GM12878 (cell line): Measurements from ENCODE around the gene TPK1. TPM values are rescaled to one million over a fixed set of nuclear protein-coding genes. Genes with fewer than 3 reads are reported as not detected.

Experiments
- ATAC-seq: fragments of 200-7000 bp; cut with Tn5 transposase; 3 replicates; pipeline ENCODE4 v1.9.1; 2020; ENCODE audit warnings: mild to moderate bottlenecking, moderate library complexity
- BruUV-seq: library from RNA; stranded (reverse); fragments of 400-500 nt; replicated peaks from 2 replicates; lab custom pipeline; 2021; lab: Mats Ljungman, UMichigan
- CTCF ChIA-PET: fragments of 300-600 bp; sonication (Branson Sonifier 250); formaldehyde crosslinking; extraction: SDS; loops from one replicate; lab custom pipeline; 2021; ENCODE audit warnings: inconsistent platforms; lab: Yijun Ruan, JAX
- POLR2A ChIA-PET: fragments of 350-600 bp; formaldehyde crosslinking; extraction: SDS; loops from one replicate; lab custom pipeline; 2021; ENCODE audit warnings: inconsistent platforms; lab: Charles Lee
- RAD21 ChIA-PET: fragments of 300-600 bp; sonication (Branson Sonifier 250); formaldehyde crosslinking; loops from one replicate; lab custom pipeline; 2023; ENCODE audit warnings: antibody characterized with exemption; ENCODE audit not compliant: unreplicated experiment; lab: Charles Lee
- SMC1A ChIA-PET: fragments of 300-600 bp; sonication (Branson Sonifier 250); formaldehyde crosslinking; loops from one replicate; lab custom pipeline; 2023; ENCODE audit not compliant: unreplicated experiment, uncharacterized antibody; lab: Charles Lee
- DNase-seq: peaks from one replicate; pipeline ENCODE4 v3.0.0-alpha.2; 2011; ENCODE audit warnings: low read depth, low spot score
- FAIRE-seq: peaks from 3 replicates; lab custom pipeline; 2011; peaks lifted over from hg19 to GRCh38; lab: Jason Lieb, UNC
- H2AFZ ChIP-seq: 2 replicates; pipeline ENCODE4 v1.6.0; 2011; ENCODE audit warnings: low read depth, low read length, control low read depth; ENCODE audit not compliant: control insufficient read depth
- H3K27ac ChIP-seq: 2 replicates; pipeline ENCODE4 v1.5.1; 2011; ENCODE audit warnings: control low read depth; ENCODE audit not compliant: control insufficient read depth, insufficient read depth
- H3K27me3 ChIP-seq, 2 experiments: replicated peaks in 1 of 2; 2 replicates each; pipeline versions ENCODE4 v1.6.0 to v1.6.1; 2011; ENCODE audit warnings: low read length in 1 of 2; ENCODE audit not compliant: control insufficient read depth in 2 of 2, insufficient read depth in 2 of 2
- H3K36me3 ChIP-seq, 2 experiments: 2 replicates each; pipeline ENCODE4 v1.5.1; 2011; ENCODE audit warnings: low read length in 1 of 2; ENCODE audit not compliant: control insufficient read depth in 2 of 2, insufficient read depth in 2 of 2
- H3K4me1 ChIP-seq: 2 replicates; pipeline ENCODE4 v1.6.1; 2011; ENCODE audit warnings: mild to moderate bottlenecking, low read length, moderate library complexity, mixed read lengths; ENCODE audit not compliant: control insufficient read depth, insufficient read depth
- H3K4me2 ChIP-seq: 2 replicates; pipeline ENCODE4 v1.6.0; 2011; ENCODE audit warnings: control low read depth; ENCODE audit not compliant: control insufficient read depth, insufficient read depth
- H3K4me3 ChIP-seq: fragments of 200-600 bp; sonication (generic); 2 replicates; pipeline ENCODE4 v1.5.1; 2016
- H3K79me2 ChIP-seq: 2 replicates; pipeline ENCODE4 v1.6.0; 2011; ENCODE audit warnings: low read length; ENCODE audit not compliant: control insufficient read depth, insufficient read depth
- H3K9ac ChIP-seq: 2 replicates; pipeline ENCODE4 v1.8.0; 2011; ENCODE audit warnings: low read length, control low read depth, mixed read lengths; ENCODE audit not compliant: control insufficient read depth, insufficient read depth
- H3K9me3 ChIP-seq: replicated peaks from 3 replicates; pipeline ENCODE4 v1.5.1; 2011; ENCODE audit warnings: mild to moderate bottlenecking, low read length; ENCODE audit not compliant: control insufficient read depth, insufficient read depth
- H4K20me1 ChIP-seq: 2 replicates; pipeline ENCODE4 v1.6.0; 2011; ENCODE audit not compliant: control insufficient read depth, insufficient read depth
- CBX3 ChIP-seq: fragments of 200-600 bp; sonication (generic); IDR thresholded peaks from 2 replicates; pipeline ENCODE4 v1.6.1; 2016; ENCODE audit warnings: low read depth, borderline replicate concordance
- RAD21 ChIP-seq: IDR thresholded peaks from 2 replicates; pipeline ENCODE4 v1.6.1; 2011; ENCODE audit warnings: mild to moderate bottlenecking, low read depth, low read length, moderate library complexity; ENCODE audit not compliant: insufficient read depth
- RUNX3 ChIP-seq: IDR thresholded peaks from 2 replicates; pipeline ENCODE4 v1.6.1; 2012; ENCODE audit warnings: low read length, inconsistent platforms
- SMC3 ChIP-seq: IDR thresholded peaks from 2 replicates; pipeline ENCODE4 v1.6.1; 2011; ENCODE audit warnings: low read length, improper control_type of control experiment, borderline replicate concordance
- TARDBP ChIP-seq: IDR thresholded peaks from 2 replicates; pipeline ENCODE4 v1.6.1; 2016; ENCODE audit warnings: borderline replicate concordance
- WGBS: methylation state at CpG from one replicate; pipeline ENCODE4 v1.1.6; 2016; ENCODE audit warnings: low lambda C conversion rate; ENCODE audit not compliant: insufficient replicate concordance, insufficient coverage; ENCODE audit errors: missing lambda C conversion rate; 5-methylcytosine and 5-hydroxymethylcytosine counted together
- in situ Hi-C: fragments of 300-500 bp; cut with MboI; formaldehyde crosslinking; loops from 9 replicates; pipeline ENCODE4 v1.14.3; 2018; ENCODE audit warnings: mixed read lengths
- intact Hi-C: fragments of 100-400 bp; cut with micrococcal nuclease; formaldehyde crosslinking; loops from one replicate; pipeline ENCODE4 v1.14.2; 2022; ENCODE audit not compliant: unreplicated experiment
- polyA plus RNA-seq, 11 experiments: library from polyadenylated mRNA; depleted of rRNA in 4 of 11; unstranded in 6 of 11; stranded (reverse) in 5 of 11; fragments of >200 nt; fragmentation: Nextera tagmentation in 4 of 11; fragmentation: Illumina TruSeq in 1 of 11; extraction: Ambion mirVana in 4 of 11; extraction: Trizol in 1 of 11; gene quantifications; 1 replicate in 1 of 11; 2 replicates in 10 of 11; pipeline versions ENCODE4 v1.2.1 to v1.2.3, GENCODE V29; 2011 to 2016; ENCODE audit warnings: inconsistent platforms in 2 of 11, missing spikeins in 2 of 11, low read depth in 1 of 11
- total RNA-seq, 4 experiments: library from RNA; depleted of rRNA in 3 of 4; stranded (reverse); fragments of >200 nt in 3 of 4; fragmentation: Illumina TruSeq in 1 of 4; extraction: Trizol in 1 of 4; gene quantifications; 2 replicates each; pipeline versions ENCODE4 v1.2.1 to v1.2.3, GENCODE V29; 2013 to 2021
- TF ChIP-seq, protein P1 (sequence below), 3 experiments: IDR thresholded peaks in 2 of 3; conservative IDR thresholded peaks in 1 of 3; 2 replicates each; pipeline ENCODE4 v1.5.1; 2011; ENCODE audit warnings: low read depth in 3 of 3, low read length in 3 of 3, mild to moderate bottlenecking in 3 of 3, control low read depth in 2 of 3, moderate library complexity in 2 of 3, inconsistent platforms in 1 of 3, mixed read lengths in 1 of 3; ENCODE audit not compliant: control insufficient read depth in 2 of 3, insufficient read depth in 1 of 3; ENCODE audit errors: extremely low read depth in 1 of 3

The TPK1 gene
- total and polyA plus RNA-seq, 10 of the 15 experiments (the other 5 are each of a cell fraction or from before 2014, with no cell fraction given): 7.1 to 19.0 (median 9.3) TPM

DNA sequence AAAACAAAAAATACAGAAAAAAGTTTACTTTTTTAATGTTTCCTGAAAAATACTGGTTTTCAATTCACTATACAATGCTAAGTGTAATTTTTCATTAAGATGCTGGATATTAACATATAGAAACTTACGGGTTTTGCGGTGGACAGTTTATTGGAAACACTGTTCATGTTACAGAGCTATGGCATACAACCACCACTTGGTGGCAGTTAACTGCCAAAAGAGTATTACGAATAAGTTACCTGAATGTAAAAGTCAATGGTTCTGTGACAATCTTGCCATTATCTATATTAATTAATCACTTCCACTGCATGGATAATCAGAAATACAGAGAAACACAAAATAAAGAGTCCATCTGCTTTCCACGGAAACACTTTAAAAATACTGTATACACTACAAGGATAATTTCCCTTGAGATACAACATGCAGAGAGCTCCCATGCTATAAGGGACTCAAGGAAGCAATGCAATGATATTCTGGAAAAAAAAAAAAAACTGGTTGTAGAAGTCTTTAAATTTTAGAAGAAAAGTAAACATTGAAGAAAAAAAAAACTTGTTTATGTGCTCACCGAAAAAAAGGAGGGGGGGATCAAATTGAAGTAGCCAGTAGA, 97.0 kb downstream of the TPK1 start:
- Histone ChIP-seq H2AFZ (no peak overlapping the region), H4K20me1 (no peaks in the 10 kb centered on the region), H3K9me3 (no peaks in the 10 kb centered on the region), H3K4me3 (no peak overlapping the region), H3K27me3 (no peaks in the 10 kb centered on the region), H3K79me2 (no peaks in the 10 kb centered on the region), H3K36me3 (no peaks in the 10 kb centered on the region), H3K4me2 (no peak overlapping the region), H3K4me1 (no peaks in the 10 kb centered on the region), H3K9ac (no peak overlapping the region), H3K27ac (no peak overlapping the region)
- TF ChIP-seq, protein P1, sequence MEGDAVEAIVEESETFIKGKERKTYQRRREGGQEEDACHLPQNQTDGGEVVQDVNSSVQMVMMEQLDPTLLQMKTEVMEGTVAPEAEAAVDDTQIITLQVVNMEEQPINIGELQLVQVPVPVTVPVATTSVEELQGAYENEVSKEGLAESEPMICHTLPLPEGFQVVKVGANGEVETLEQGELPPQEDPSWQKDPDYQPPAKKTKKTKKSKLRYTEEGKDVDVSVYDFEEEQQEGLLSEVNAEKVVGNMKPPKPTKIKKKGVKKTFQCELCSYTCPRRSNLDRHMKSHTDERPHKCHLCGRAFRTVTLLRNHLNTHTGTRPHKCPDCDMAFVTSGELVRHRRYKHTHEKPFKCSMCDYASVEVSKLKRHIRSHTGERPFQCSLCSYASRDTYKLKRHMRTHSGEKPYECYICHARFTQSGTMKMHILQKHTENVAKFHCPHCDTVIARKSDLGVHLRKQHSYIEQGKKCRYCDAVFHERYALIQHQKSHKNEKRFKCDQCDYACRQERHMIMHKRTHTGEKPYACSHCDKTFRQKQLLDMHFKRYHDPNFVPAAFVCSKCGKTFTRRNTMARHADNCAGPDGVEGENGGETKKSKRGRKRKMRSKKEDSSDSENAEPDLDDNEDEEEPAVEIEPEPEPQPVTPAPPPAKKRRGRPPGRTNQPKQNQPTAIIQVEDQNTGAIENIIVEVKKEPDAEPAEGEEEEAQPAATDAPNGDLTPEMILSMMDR (IDR thresholded peaks at IDR 0.05 in 2 of 3, conservative IDR thresholded peaks at IDR 0.05 in 1 of 3; ENCODE audit: control insufficient read depth in 2 of 3, extremely low read depth in 1 of 3, insufficient read depth in 1 of 3, low read depth in 3 of 3, low read length in 3 of 3): peak; percentile 66 to 71 (median 70)
- no peak for TF ChIP-seq CBX3
- peak; percentile 74 for TF ChIP-seq SMC3
- 0 out of 2 replicates have a peak, but pooled peaks have one; percentile 5 for TF ChIP-seq RUNX3
- no peak for TF ChIP-seq TARDBP
- peak; percentile 66 for TF ChIP-seq RAD21
- CTCF ChIA-PET: interaction anchor here (0.6 to 3.8 kb wide), 22 partner anchors 9 to 1351 kb away, joined by 3 to 20 read pairs (median 3); partner anchors contain the start of gene TPK1
- peak; percentile 41 for FAIRE-seq
- SMC1A ChIA-PET: interaction anchor here (0.7 to 1.5 kb wide), 9 partner anchors 10 to 285 kb away, joined by 3 to 5 read pairs (median 3); partner anchors contain the start of gene TPK1
- POLR2A ChIA-PET: interaction anchor here (2.0 kb wide), 1 partner anchor 97 kb away, joined by 6 read pairs; the partner anchor contains the start of gene TPK1
- in situ Hi-C loops: loop anchor here (25.0 kb wide), 1 partner anchor 1348 kb away; no protein-coding TSS in a partner anchor
- 21% methylated on average over 4 of the region's 5 CpGs for WGBS
- RAD21 ChIA-PET: interaction anchor here (0.7 to 2.0 kb wide), 3 partner anchors 10 to 73 kb away, joined by 3 to 6 read pairs (median 5); no protein-coding TSS in a partner anchor
- ATAC-seq: peak; percentile 91
- intact Hi-C loops: loop anchor here (5.0 to 10.0 kb wide), 2 partner anchors 98 to 296 kb away; partner anchors contain the start of gene TPK1
- DNase-seq: no peak
- no TSS peak for BruUV-seq
